ENCODE measurements around the gene MMD2.
"Not testable (repeated sequence)": the region's sequence is repeated elsewhere in the genome, so short reads cannot be mapped to it uniquely, and the experiment has no call there.

The MMD2 gene

GRCh38 chr7:4958477-4959301 lies at the start of gene MMD2:
Gene MMD2, minus strand, starts transcription at chr7:4959187. Its CDS starts 170 bp downstream, at chr7:4959017.
- DNase-seq: no peak

- DNase-seq: no peak
These were observed 46.1 kb upstream of the MMD2 start for GRCh38 chr7:5005066-5005465.

- DNase-seq: no peak
These were observed 42.9 kb upstream of the MMD2 start for GRCh38 chr7:5001911-5002310.

GRCh38 chr7:5001003-5001402 lies 42.0 kb upstream of the MMD2 start:
- DNase-seq: no peak

- no peak for DNase-seq
These were observed 40.5 kb upstream of the MMD2 start for GRCh38 chr7:4999369-4999950.

GRCh38 chr7:4998910-4999309 lies 39.9 kb upstream of the MMD2 start:
- no peak for DNase-seq

GRCh38 chr7:4998244-4998643 lies 39.3 kb upstream of the MMD2 start:
- no peak for DNase-seq

- DNase-seq: no peak
These were observed 37.8 kb upstream of the MMD2 start for GRCh38 chr7:4996696-4997222.

- DNase-seq: no peak
These were observed 36.5 kb upstream of the MMD2 start for GRCh38 chr7:4995429-4995969.

GRCh38 chr7:4993471-4993870 lies 34.5 kb upstream of the MMD2 start:
- no peak for DNase-seq

GRCh38 chr7:4982741-4983140 lies 23.8 kb upstream of the MMD2 start:
- DNase-seq: not testable (repeated sequence)

- DNase-seq: not testable (repeated sequence)
These were observed 22.4 kb upstream of the MMD2 start for GRCh38 chr7:4981295-4981890.

- DNase-seq: not testable (repeated sequence)
These were observed 16.6 kb upstream of the MMD2 start for GRCh38 chr7:4975626-4976025.

GRCh38 chr7:4973728-4974198 lies 14.8 kb upstream of the MMD2 start:
- DNase-seq: peak; percentile 94 to 97 (median 96)

GRCh38 chr7:4972446-4972845 lies 13.5 kb upstream of the MMD2 start:
- not testable (repeated sequence) for DNase-seq

GRCh38 chr7:4965295-4966022 lies 6.5 kb upstream of the MMD2 start:
- no peak for DNase-seq

- DNase-seq: no peak
These were observed 5.5 kb upstream of the MMD2 start for GRCh38 chr7:4964506-4964905.

GRCh38 chr7:4962872-4963775 lies 4.1 kb upstream of the MMD2 start:
- DNase-seq: no peak

GRCh38 chr7:4960363-4960762 lies 1.4 kb upstream of the MMD2 start:
- DNase-seq: no peak

GRCh38 chr7:4959893-4960292 lies 906 bp upstream of the MMD2 start:
- DNase-seq: no peak

GRCh38 chr7:4959306-4959705 lies 319 bp upstream of the MMD2 start:
- no peak for DNase-seq

Measured in suppressor macrophage treated with lipopolysaccharide for 1 hour (primary cell).